H1 (cell line): ENCODE data around the gene TOP2A. TPM values are rescaled to one million over a fixed set of nuclear protein-coding genes. Genes with fewer than 3 reads are reported as not detected.

ENCODE experiments used
- BRCA1 ChIP-seq: IDR thresholded peaks from 2 replicates; pipeline ENCODE4 v1.6.1; 2012; ENCODE audit warnings: low read depth, low read length, improper control_type of control experiment
- CTBP2 ChIP-seq: IDR thresholded peaks from 2 replicates; pipeline ENCODE4 v1.7.0; 2011; ENCODE audit warnings: borderline replicate concordance, mild to moderate bottlenecking, moderate library complexity, mixed read lengths, low read length; ENCODE audit not compliant: insufficient read depth, insufficient read length
- HDAC2 ChIP-seq, 2 experiments: fragments of 300-600 bp in 1 of 2; sonication (generic) in 1 of 2; IDR thresholded peaks; 2 replicates each; pipeline ENCODE4 v1.6.1; 2011 to 2012; ENCODE audit warnings: low read depth in 2 of 2, low read length in 2 of 2, mild to moderate bottlenecking in 2 of 2, moderate library complexity in 2 of 2, borderline replicate concordance in 1 of 2, inconsistent platforms in 1 of 2
- JUND ChIP-seq: IDR thresholded peaks from 2 replicates; pipeline ENCODE4 v1.6.1; 2011; ENCODE audit warnings: mild to moderate bottlenecking, improper control_type of control experiment, low read length
- POLR2AphosphoS5 ChIP-seq: IDR thresholded peaks from 2 replicates; pipeline ENCODE4 v1.6.1; 2011; ENCODE audit warnings: low read depth, low read length
- SAP30 ChIP-seq: fragments of 300-600 bp; sonication (generic); IDR thresholded peaks from 2 replicates; pipeline ENCODE4 v1.7.1; 2012; ENCODE audit warnings: low read length, moderate library complexity, mild to moderate bottlenecking, inconsistent platforms; ENCODE audit not compliant: insufficient read depth, insufficient replicate concordance
- SP1 ChIP-seq: IDR thresholded peaks from 2 replicates; pipeline ENCODE4 v1.6.1; 2011; ENCODE audit warnings: low read depth, low read length
- polyA plus RNA-seq, 7 experiments: library from polyadenylated mRNA; depleted of rRNA in 3 of 7; stranded (reverse) in 5 of 7; unstranded in 2 of 7; fragments of >200 nt in 5 of 7; fragments of 200-250 nt in 2 of 7; gene quantifications; 1 replicate in 5 of 7; 2 replicates in 1 of 7; 4 replicates in 1 of 7; pipeline versions ENCODE4 v1.2.1 to v1.2.3, GENCODE V29; 2011 to 2013; ENCODE audit warnings: missing spikeins in 2 of 7, mixed read lengths in 2 of 7
- total RNA-seq: library from RNA; stranded (reverse); fragmentation: NEBNext Ultra II Directional; extraction: Animal tissue kit (Norgen Biotek cat#: 25700); gene quantifications from 2 replicates; pipeline ENCODE4 v1.2.1, GENCODE V29; 2021
- TF ChIP-seq, protein P1 (sequence below): fragments of 300-600 bp; sonication (generic); IDR thresholded peaks from 2 replicates; pipeline ENCODE4 v1.7.1; 2012; ENCODE audit warnings: low read length, moderate library complexity, mild to moderate bottlenecking, inconsistent platforms; ENCODE audit not compliant: insufficient replicate concordance
- TF ChIP-seq, protein P2 (sequence below): IDR thresholded peaks from 2 replicates; pipeline ENCODE4 v1.6.1; 2011; ENCODE audit warnings: low read depth, mild to moderate bottlenecking, low read length; ENCODE audit not compliant: insufficient read depth

The TOP2A gene
- total and polyA plus RNA-seq, 2 of the 8 experiments (the other 6 are each of a cell fraction or from before 2014, with no cell fraction given), result 83.1 to 291 TPM

DNA sequence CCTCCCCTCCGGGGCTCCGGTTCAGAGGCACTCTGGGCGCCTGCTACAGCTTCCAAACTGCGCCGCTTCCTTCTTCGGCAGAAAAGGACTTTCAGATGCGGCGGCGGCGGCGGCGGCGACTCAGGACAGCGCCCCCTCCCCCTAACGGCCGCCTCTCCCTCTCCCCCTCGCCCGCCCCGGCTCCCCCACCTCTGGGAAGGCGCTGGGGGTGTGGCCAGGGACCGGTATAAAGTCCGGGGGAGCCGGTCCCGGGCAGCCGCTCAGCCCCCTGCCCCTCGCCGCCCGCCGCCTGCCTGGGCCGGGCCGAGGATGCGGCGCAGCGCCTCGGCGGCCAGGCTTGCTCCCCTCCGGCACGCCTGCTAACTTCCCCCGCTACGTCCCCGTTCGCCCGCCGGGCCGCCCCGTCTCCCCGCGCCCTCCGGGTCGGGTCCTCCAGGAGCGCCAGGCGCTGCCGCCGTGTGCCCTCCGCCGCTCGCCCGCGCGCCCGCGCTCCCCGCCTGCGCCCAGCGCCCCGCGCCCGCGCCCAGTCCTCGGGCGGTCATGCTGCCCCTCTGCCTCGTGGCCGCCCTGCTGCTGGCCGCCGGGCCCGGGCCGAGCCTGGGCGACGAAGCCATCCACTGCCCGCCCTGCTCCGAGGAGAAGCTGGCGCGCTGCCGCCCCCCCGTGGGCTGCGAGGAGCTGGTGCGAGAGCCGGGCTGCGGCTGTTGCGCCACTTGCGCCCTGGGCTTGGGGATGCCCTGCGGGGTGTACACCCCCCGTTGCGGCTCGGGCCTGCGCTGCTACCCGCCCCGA, 25.7 kb upstream of the TOP2A start, which contains the start of gene IGFBP4 (continued):
- TF ChIP-seq HDAC2 (IDR thresholded peaks at IDR 0.05; ENCODE audit: borderline replicate concordance in 1 of 2, low read depth in 2 of 2, low read length in 2 of 2) (0 out of 4 replicates have a peak, but pooled peaks of 1 of the 2 experiments have one; percentile 41), JUND (no peak), CTBP2 (peak; percentile 27), SP1 (no peak), BRCA1 (no peak), SAP30 (no peak), POLR2AphosphoS5 (peak; percentile 72)
- TF ChIP-seq, protein P1, sequence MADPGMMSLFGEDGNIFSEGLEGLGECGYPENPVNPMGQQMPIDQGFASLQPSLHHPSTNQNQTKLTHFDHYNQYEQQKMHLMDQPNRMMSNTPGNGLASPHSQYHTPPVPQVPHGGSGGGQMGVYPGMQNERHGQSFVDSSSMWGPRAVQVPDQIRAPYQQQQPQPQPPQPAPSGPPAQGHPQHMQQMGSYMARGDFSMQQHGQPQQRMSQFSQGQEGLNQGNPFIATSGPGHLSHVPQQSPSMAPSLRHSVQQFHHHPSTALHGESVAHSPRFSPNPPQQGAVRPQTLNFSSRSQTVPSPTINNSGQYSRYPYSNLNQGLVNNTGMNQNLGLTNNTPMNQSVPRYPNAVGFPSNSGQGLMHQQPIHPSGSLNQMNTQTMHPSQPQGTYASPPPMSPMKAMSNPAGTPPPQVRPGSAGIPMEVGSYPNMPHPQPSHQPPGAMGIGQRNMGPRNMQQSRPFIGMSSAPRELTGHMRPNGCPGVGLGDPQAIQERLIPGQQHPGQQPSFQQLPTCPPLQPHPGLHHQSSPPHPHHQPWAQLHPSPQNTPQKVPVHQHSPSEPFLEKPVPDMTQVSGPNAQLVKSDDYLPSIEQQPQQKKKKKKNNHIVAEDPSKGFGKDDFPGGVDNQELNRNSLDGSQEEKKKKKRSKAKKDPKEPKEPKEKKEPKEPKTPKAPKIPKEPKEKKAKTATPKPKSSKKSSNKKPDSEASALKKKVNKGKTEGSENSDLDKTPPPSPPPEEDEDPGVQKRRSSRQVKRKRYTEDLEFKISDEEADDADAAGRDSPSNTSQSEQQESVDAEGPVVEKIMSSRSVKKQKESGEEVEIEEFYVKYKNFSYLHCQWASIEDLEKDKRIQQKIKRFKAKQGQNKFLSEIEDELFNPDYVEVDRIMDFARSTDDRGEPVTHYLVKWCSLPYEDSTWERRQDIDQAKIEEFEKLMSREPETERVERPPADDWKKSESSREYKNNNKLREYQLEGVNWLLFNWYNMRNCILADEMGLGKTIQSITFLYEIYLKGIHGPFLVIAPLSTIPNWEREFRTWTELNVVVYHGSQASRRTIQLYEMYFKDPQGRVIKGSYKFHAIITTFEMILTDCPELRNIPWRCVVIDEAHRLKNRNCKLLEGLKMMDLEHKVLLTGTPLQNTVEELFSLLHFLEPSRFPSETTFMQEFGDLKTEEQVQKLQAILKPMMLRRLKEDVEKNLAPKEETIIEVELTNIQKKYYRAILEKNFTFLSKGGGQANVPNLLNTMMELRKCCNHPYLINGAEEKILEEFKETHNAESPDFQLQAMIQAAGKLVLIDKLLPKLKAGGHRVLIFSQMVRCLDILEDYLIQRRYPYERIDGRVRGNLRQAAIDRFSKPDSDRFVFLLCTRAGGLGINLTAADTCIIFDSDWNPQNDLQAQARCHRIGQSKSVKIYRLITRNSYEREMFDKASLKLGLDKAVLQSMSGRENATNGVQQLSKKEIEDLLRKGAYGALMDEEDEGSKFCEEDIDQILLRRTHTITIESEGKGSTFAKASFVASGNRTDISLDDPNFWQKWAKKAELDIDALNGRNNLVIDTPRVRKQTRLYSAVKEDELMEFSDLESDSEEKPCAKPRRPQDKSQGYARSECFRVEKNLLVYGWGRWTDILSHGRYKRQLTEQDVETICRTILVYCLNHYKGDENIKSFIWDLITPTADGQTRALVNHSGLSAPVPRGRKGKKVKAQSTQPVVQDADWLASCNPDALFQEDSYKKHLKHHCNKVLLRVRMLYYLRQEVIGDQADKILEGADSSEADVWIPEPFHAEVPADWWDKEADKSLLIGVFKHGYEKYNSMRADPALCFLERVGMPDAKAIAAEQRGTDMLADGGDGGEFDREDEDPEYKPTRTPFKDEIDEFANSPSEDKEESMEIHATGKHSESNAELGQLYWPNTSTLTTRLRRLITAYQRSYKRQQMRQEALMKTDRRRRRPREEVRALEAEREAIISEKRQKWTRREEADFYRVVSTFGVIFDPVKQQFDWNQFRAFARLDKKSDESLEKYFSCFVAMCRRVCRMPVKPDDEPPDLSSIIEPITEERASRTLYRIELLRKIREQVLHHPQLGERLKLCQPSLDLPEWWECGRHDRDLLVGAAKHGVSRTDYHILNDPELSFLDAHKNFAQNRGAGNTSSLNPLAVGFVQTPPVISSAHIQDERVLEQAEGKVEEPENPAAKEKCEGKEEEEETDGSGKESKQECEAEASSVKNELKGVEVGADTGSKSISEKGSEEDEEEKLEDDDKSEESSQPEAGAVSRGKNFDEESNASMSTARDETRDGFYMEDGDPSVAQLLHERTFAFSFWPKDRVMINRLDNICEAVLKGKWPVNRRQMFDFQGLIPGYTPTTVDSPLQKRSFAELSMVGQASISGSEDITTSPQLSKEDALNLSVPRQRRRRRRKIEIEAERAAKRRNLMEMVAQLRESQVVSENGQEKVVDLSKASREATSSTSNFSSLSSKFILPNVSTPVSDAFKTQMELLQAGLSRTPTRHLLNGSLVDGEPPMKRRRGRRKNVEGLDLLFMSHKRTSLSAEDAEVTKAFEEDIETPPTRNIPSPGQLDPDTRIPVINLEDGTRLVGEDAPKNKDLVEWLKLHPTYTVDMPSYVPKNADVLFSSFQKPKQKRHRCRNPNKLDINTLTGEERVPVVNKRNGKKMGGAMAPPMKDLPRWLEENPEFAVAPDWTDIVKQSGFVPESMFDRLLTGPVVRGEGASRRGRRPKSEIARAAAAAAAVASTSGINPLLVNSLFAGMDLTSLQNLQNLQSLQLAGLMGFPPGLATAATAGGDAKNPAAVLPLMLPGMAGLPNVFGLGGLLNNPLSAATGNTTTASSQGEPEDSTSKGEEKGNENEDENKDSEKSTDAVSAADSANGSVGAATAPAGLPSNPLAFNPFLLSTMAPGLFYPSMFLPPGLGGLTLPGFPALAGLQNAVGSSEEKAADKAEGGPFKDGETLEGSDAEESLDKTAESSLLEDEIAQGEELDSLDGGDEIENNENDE, result no peak
- TF ChIP-seq, protein P2, sequence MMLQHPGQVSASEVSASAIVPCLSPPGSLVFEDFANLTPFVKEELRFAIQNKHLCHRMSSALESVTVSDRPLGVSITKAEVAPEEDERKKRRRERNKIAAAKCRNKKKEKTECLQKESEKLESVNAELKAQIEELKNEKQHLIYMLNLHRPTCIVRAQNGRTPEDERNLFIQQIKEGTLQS, result no peak
